ENCODE results near the gene PAGE1.

GRCh38 chrX:49727847-49728246 lies 32.1 kb upstream of the PAGE1 start:
- TF ChIP-seq POLR2AphosphoS5 (IDR thresholded peaks at IDR 0.05; ENCODE audit: insufficient read depth in 1 of 2, low read depth in 1 of 2): no peak
- TF ChIP-seq CTCF (IDR thresholded peaks at IDR 0.05): no peak

Measured in vagina (tissue), 2 donors.